ENCODE measurements around the gene ZNF518B.

The ZNF518B gene

GRCh38 chr4:10413177-10413576 is 44.0 kb downstream of the ZNF518B start:
- Histone ChIP-seq H3K27ac (ENCODE audit: low read length) (no peak overlapping the region), H3K9ac (ENCODE audit: low read length) (no peak overlapping the region), H3K27me3 (ENCODE audit: control insufficient read depth, insufficient read depth, low read length) (no peaks in the 10 kb centered on the region), H3K9me3 (ENCODE audit: control insufficient read depth, low read depth, low read length) (no peaks in the 10 kb centered on the region), H3K36me3 (ENCODE audit: control insufficient read depth, low read depth, low read length) (no peaks in the 10 kb centered on the region), H3K4me1 (ENCODE audit: control insufficient read depth, low read depth, low read length) (no peaks in the 10 kb centered on the region), H3K4me3 (ENCODE audit: low read length) (no peak overlapping the region)

DNA sequence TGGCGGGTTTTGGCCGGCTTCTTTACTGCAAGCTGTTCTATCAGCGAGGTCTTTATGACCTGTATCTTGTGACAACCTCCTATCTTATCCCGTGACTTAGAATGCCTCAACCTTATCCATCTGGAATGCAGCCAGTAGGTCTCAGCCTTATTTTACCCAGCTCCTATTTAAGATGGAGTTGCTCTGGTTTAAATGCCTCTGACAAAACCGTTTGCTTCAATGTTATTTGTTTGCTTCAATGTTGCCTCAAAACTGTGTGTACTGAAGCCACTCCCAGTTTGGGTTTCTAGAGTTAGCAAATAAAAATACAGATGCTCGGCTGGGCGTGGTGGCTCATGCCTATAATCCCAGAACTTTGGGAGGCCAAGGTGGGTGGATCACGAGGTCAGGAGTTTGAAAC is 51.6 kb downstream of the ZNF518B start:
- no peaks in the 10 kb centered on the region for H3K9me3 ChIP-seq (ENCODE audit: control insufficient read depth, low read depth, low read length)
- H3K4me3 ChIP-seq (ENCODE audit: low read length), result no peak overlapping the region
- H3K9ac ChIP-seq (ENCODE audit: low read length), result no peak overlapping the region
- H3K36me3 ChIP-seq (ENCODE audit: control insufficient read depth, low read depth, low read length), result no peaks in the 10 kb centered on the region
- H3K4me1 ChIP-seq (ENCODE audit: control insufficient read depth, low read depth, low read length), result no peaks in the 10 kb centered on the region
- H3K27ac ChIP-seq (ENCODE audit: low read length), result no peak overlapping the region
- H3K27me3 ChIP-seq (ENCODE audit: control insufficient read depth, insufficient read depth, low read length), result no peaks in the 10 kb centered on the region

DNA sequence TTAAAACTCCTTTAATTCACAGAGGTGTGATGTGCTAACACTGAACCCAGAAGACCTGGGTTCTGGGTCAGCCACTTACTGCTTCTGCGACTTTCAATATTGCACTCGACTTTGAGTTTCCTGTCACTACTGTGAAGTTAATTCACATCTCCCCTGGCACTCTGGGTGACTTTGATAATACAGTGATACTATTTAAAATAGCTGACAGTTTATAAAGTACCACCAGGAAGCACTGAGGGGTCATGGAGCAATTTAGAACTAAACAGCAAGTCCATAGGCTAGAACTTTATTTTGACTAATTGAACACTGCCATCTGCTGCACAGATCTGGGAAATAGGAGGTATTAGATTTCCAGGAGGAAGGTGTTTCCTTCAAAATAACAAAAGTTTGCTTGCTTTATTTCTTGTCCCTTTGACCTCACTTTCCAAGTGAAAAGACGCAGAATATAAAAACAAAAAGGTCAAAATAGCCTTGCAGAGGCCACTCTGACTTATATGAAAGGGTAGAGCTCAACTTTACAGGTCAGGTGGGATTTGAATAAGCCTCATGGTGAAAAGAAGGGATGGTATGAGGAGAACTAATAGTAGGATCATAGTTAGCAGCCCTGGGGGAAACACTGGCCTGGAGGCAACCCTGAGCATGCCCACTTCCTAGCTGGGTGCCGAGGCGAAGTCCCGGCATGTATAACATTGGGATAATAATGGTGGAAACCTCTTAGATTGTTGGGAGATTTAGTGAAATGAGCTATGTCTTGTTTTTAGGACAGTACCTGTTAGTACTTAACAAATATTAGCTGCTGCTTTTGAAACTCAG is 53.4 kb downstream of the ZNF518B start:
- no peaks in the 10 kb centered on the region for H3K36me3 ChIP-seq (ENCODE audit: control insufficient read depth, low read depth, low read length)
- no peak overlapping the region for H3K9ac ChIP-seq (ENCODE audit: low read length)
- no peak overlapping the region for H3K4me3 ChIP-seq (ENCODE audit: low read length)
- H3K27ac ChIP-seq (ENCODE audit: low read length), result no peak overlapping the region
- H3K9me3 ChIP-seq (ENCODE audit: control insufficient read depth, low read depth, low read length), result no peaks in the 10 kb centered on the region
- no peaks in the 10 kb centered on the region for H3K4me1 ChIP-seq (ENCODE audit: control insufficient read depth, low read depth, low read length)
- no peaks in the 10 kb centered on the region for H3K27me3 ChIP-seq (ENCODE audit: control insufficient read depth, insufficient read depth, low read length)

- no peaks in the 10 kb centered on the region for H3K4me1 ChIP-seq (ENCODE audit: control insufficient read depth, low read depth, low read length)
- H3K9me3 ChIP-seq (ENCODE audit: control insufficient read depth, low read depth, low read length), result no peaks in the 10 kb centered on the region
- no peak overlapping the region for H3K9ac ChIP-seq (ENCODE audit: low read length)
- no peaks in the 10 kb centered on the region for H3K27me3 ChIP-seq (ENCODE audit: control insufficient read depth, insufficient read depth, low read length)
- no peak overlapping the region for H3K27ac ChIP-seq (ENCODE audit: low read length)
- H3K36me3 ChIP-seq (ENCODE audit: control insufficient read depth, low read depth, low read length), result no peaks in the 10 kb centered on the region
- no peak overlapping the region for H3K4me3 ChIP-seq (ENCODE audit: low read length)
These were observed 61.1 kb downstream of the ZNF518B start for GRCh38 chr4:10395971-10396580.

Data from iPS-18a (cell line).